ENCODE measurements around the gene FMN1. TPM values are rescaled to one million over a fixed set of nuclear protein-coding genes. Genes with fewer than 3 reads are reported as not detected.

FMN1 gene
- total RNA-seq, 2 donors from 2014 or later: 5.4 to 9.4 TPM

GRCh38 chr15:32888221-32888761 is 306.2 kb downstream of the FMN1 start:
- ATAC-seq (no peak), DNase-seq (no peak)
- intact Hi-C loops (cut with DNase I): no loop called here

GRCh38 chr15:32887090-32887489 is 307.4 kb downstream of the FMN1 start:
- DNase-seq: no peak
- no peak for ATAC-seq
- intact Hi-C loops (cut with DNase I): no loop called here

GRCh38 chr15:32886459-32886858 is 308.1 kb downstream of the FMN1 start:
- intact Hi-C loops (cut with DNase I): no loop called here
- no peak for ATAC-seq
- DNase-seq: no peak

GRCh38 chr15:32885713-32886112 is 308.8 kb downstream of the FMN1 start:
- DNase-seq: no peak
- ATAC-seq: no peak
- intact Hi-C loops (cut with DNase I): no loop called here

- intact Hi-C loops (cut with DNase I): no loop called here
- DNase-seq (no peak), ATAC-seq (no peak)
These were observed 310.4 kb downstream of the FMN1 start for GRCh38 chr15:32884146-32884545.

GRCh38 chr15:32882955-32883354 is 311.6 kb downstream of the FMN1 start:
- DNase-seq (no peak), ATAC-seq (no peak)
- intact Hi-C loops (cut with DNase I): no loop called here

- intact Hi-C loops (cut with DNase I): no loop called here
- DNase-seq (no peak), ATAC-seq (no peak)
These were observed 313.0 kb downstream of the FMN1 start for GRCh38 chr15:32881528-32881927.

GRCh38 chr15:32880642-32881041 is 313.9 kb downstream of the FMN1 start:
- ATAC-seq (no peak), DNase-seq (no peak)
- intact Hi-C loops (cut with DNase I): no loop called here

GRCh38 chr15:32879980-32880379 is 314.5 kb downstream of the FMN1 start:
- intact Hi-C loops (cut with DNase I): no loop called here
- DNase-seq: no peak
- ATAC-seq: no peak

- no peak for DNase-seq
These were observed 315.4 kb downstream of the FMN1 start for GRCh38 chr15:32878869-32879805.

GRCh38 chr15:32878342-32878741 is 316.2 kb downstream of the FMN1 start:
- intact Hi-C loops (cut with DNase I): no loop called here
- ATAC-seq (no peak), DNase-seq (no peak)

More at GRCh38 chr15:32878869-32879805, 315.4 kb downstream of the FMN1 start:
- ATAC-seq: peak in 1 of 2 donors; percentile 41
- intact Hi-C loops (cut with DNase I): no loop called here

- ATAC-seq (no peak), DNase-seq (no peak)
- intact Hi-C loops (cut with DNase I): no loop called here
These were observed 317.1 kb downstream of the FMN1 start for GRCh38 chr15:32877252-32878019.

GRCh38 chr15:32873284-32874114 is 321.0 kb downstream of the FMN1 start:
- intact Hi-C loops (cut with DNase I): no loop called here
- ATAC-seq (peak in 1 of 2 donors; percentile 22), DNase-seq (no peak)

- DNase-seq (peak; percentile 40), ATAC-seq (peak; percentile 59 to 94)
These were observed 321.8 kb downstream of the FMN1 start for GRCh38 chr15:32872621-32873283.

GRCh38 chr15:32871883-32872282 is 322.6 kb downstream of the FMN1 start:
- DNase-seq: no peak
- ATAC-seq: no peak
- intact Hi-C loops (cut with DNase I): no loop called here

More at GRCh38 chr15:32872621-32873283, 321.8 kb downstream of the FMN1 start:
- intact Hi-C loops (cut with DNase I): no loop called here

GRCh38 chr15:32870240-32871033 is 324.1 kb downstream of the FMN1 start:
- intact Hi-C loops (cut with DNase I): no loop called here

GRCh38 chr15:32869776-32870175 is 324.7 kb downstream of the FMN1 start:
- intact Hi-C loops (cut with DNase I): no loop called here
- no peak for ATAC-seq

More at GRCh38 chr15:32870240-32871033, 324.1 kb downstream of the FMN1 start:
- ATAC-seq (no peak), DNase-seq (no peak)

GRCh38 chr15:32867313-32867626 is 327.2 kb downstream of the FMN1 start:
- intact Hi-C loops (cut with DNase I): no loop called here
- peak in 1 of 2 donors; percentile 70 for ATAC-seq
- DNase-seq: no peak

More at GRCh38 chr15:32869776-32870175, 324.7 kb downstream of the FMN1 start:
- no peak for DNase-seq

Data from left cardiac atrium (tissue), 4 donors.